Measurements from ENCODE around the gene IL16. TPM values are rescaled to one million over a fixed set of nuclear protein-coding genes. Genes with fewer than 3 reads are reported as not detected.
A peak's percentile ranks its signal among the peaks of the same experiment; 100 is the strongest.

Gene IL16
- total RNA-seq, 4 donors from 2014 or later = 8.2 to 19.9 (median 13.7) TPM

GRCh38 chr15:81316267-81316666 lies 119.6 kb downstream of the IL16 start:
- TF ChIP-seq CTCF (IDR thresholded peaks at IDR 0.05) = no peak
- TF ChIP-seq POLR2A (IDR thresholded peaks at IDR 0.05) = no peak
- no peak for TF ChIP-seq EP300 (IDR thresholded peaks at IDR 0.05)
- no peak for TF ChIP-seq POLR2AphosphoS5 (IDR thresholded peaks at IDR 0.05)
- 71% methylated on average over 3 of the region's 3 CpGs for WGBS
- H3K4me1 ChIP-seq = peaks cover 30% of the 10 kb centered on the region
- peaks cover 36% of the 10 kb centered on the region for H3K36me3 ChIP-seq
- no peaks in the 10 kb centered on the region for H3K27me3 ChIP-seq
- no peak overlapping the region for H3K27ac ChIP-seq
- H3K4me3 ChIP-seq = no peak overlapping the region
- H3K9me3 ChIP-seq = no peaks in the 10 kb centered on the region
- no peak for DNase-seq (ENCODE audit: low spot score in 2 of 2)

- no peak overlapping the region for H3K27ac ChIP-seq
- H3K4me1 ChIP-seq = peaks cover 29% of the 10 kb centered on the region
- H3K27me3 ChIP-seq = no peaks in the 10 kb centered on the region
- no peak overlapping the region for H3K4me3 ChIP-seq
- 89% methylated on average over 4 of the region's 6 CpGs for WGBS
- H3K9me3 ChIP-seq = no peaks in the 10 kb centered on the region
- TF ChIP-seq EP300 (IDR thresholded peaks at IDR 0.05) = no peak
- TF ChIP-seq POLR2A (IDR thresholded peaks at IDR 0.05) = no peak
- no peak for TF ChIP-seq POLR2AphosphoS5 (IDR thresholded peaks at IDR 0.05)
- no peak for TF ChIP-seq CTCF (IDR thresholded peaks at IDR 0.05)
- H3K36me3 ChIP-seq = peaks cover 27% of the 10 kb centered on the region
- DNase-seq (ENCODE audit: low spot score in 2 of 2) = no peak
Observed at GRCh38 chr15:81317642-81318017, 121.0 kb downstream of the IL16 start.

- H3K4me1 ChIP-seq = peaks cover 28% of the 10 kb centered on the region
- H3K9me3 ChIP-seq = no peaks in the 10 kb centered on the region
- no peak for DNase-seq (ENCODE audit: low spot score in 2 of 2)
- TF ChIP-seq CTCF (IDR thresholded peaks at IDR 0.05) (no peak), EP300 (IDR thresholded peaks at IDR 0.05) (no peak), POLR2AphosphoS5 (IDR thresholded peaks at IDR 0.05) (no peak), POLR2A (IDR thresholded peaks at IDR 0.05) (no peak)
- H3K27me3 ChIP-seq = no peaks in the 10 kb centered on the region
- 59% methylated on average over 1 of the region's 1 CpG for WGBS
- peak overlapping the region; percentile 82 for H3K4me3 ChIP-seq
- peaks cover 27% of the 10 kb centered on the region for H3K36me3 ChIP-seq
- H3K27ac ChIP-seq = no peak overlapping the region
Observed at GRCh38 chr15:81321667-81322066, 125.0 kb downstream of the IL16 start.

GRCh38 chr15:81322676-81323253 lies 126.1 kb downstream of the IL16 start:
- DNase-seq (ENCODE audit: low spot score in 2 of 2) = no peak
- WGBS = 41% methylated on average over 6 of the region's 6 CpGs
- no peak for TF ChIP-seq POLR2AphosphoS5 (IDR thresholded peaks at IDR 0.05)
- TF ChIP-seq POLR2A (IDR thresholded peaks at IDR 0.05) = no peak
- TF ChIP-seq EP300 (IDR thresholded peaks at IDR 0.05) = no peak
- no peak for TF ChIP-seq CTCF (IDR thresholded peaks at IDR 0.05)
- H3K9me3 ChIP-seq = no peaks in the 10 kb centered on the region
- no peaks in the 10 kb centered on the region for H3K27me3 ChIP-seq
- peak overlapping the region; percentile 82 for H3K4me3 ChIP-seq
- H3K4me1 ChIP-seq = peaks cover 28% of the 10 kb centered on the region
- H3K36me3 ChIP-seq = peaks cover 27% of the 10 kb centered on the region
- peak overlapping the region; percentile 81 for H3K27ac ChIP-seq

- H3K27me3 ChIP-seq = no peaks in the 10 kb centered on the region
- peaks cover 19% of the 10 kb centered on the region for H3K36me3 ChIP-seq
- no peaks in the 10 kb centered on the region for H3K9me3 ChIP-seq
- WGBS = 5% methylated on average over 4 of the region's 4 CpGs
- peak overlapping the region; percentile 81 for H3K27ac ChIP-seq
- H3K4me3 ChIP-seq = peak overlapping the region; percentile 82
- DNase-seq (ENCODE audit: low spot score in 2 of 2) = no peak
- peaks cover 28% of the 10 kb centered on the region for H3K4me1 ChIP-seq
- TF ChIP-seq POLR2AphosphoS5 (IDR thresholded peaks at IDR 0.05) = no peak
- TF ChIP-seq EP300 (IDR thresholded peaks at IDR 0.05) = no peak
- no peak for TF ChIP-seq POLR2A (IDR thresholded peaks at IDR 0.05)
- TF ChIP-seq CTCF (IDR thresholded peaks at IDR 0.05) = no peak
Observed at GRCh38 chr15:81323559-81323943, 126.9 kb downstream of the IL16 start.
